WERI-Rb-1 (cell line): ENCODE data around the gene SUN3.
"Not testable (repeated sequence)": the region's sequence is repeated elsewhere in the genome, so short reads cannot be mapped to it uniquely, and the experiment has no call there.

Experiments
- DNase-seq: peaks from one replicate; pipeline ENCODE4 v3.0.0-alpha.2; 2020
- H3K27ac ChIP-seq: fragments of 250-450 bp; sonication (Bioruptor Pico); 2 replicates; pipeline ENCODE4 v1.5.1; 2020; ENCODE audit warnings: mild to moderate bottlenecking, moderate library complexity
- H3K27me3 ChIP-seq: fragments of 250-450 bp; sonication (Bioruptor Pico); 2 replicates; pipeline ENCODE4 v1.5.1; 2021; ENCODE audit warnings: mild to moderate bottlenecking, low read depth, moderate library complexity; ENCODE audit not compliant: insufficient read depth, severe bottlenecking
- H3K36me3 ChIP-seq: fragments of 250-450 bp; sonication (Bioruptor Pico); 2 replicates; pipeline ENCODE4 v1.5.1; 2020; ENCODE audit warnings: mild to moderate bottlenecking, moderate library complexity
- H3K4me3 ChIP-seq: 2 replicates; pipeline ENCODE4 v1.5.1; 2011; ENCODE audit warnings: low read depth, mild to moderate bottlenecking, control low read depth, low read length
- H3K9me3 ChIP-seq: fragments of 250-450 bp; sonication (Bioruptor Pico); 2 replicates; pipeline ENCODE4 v1.5.1; 2021; ENCODE audit warnings: mild to moderate bottlenecking, moderate library complexity; ENCODE audit not compliant: severe bottlenecking
- CTCF ChIP-seq: IDR thresholded peaks from 2 replicates; pipeline ENCODE4 v1.5.1; 2011; ENCODE audit warnings: low read depth, mild to moderate bottlenecking, control low read depth, inconsistent platforms, low read length

Gene SUN3

GRCh38 chr7:47945261-47946015 is 83.5 kb downstream of the SUN3 start:
- Histone ChIP-seq H3K27me3 (no peaks in the 10 kb centered on the region), H3K27ac (no peak overlapping the region), H3K9me3 (no peaks in the 10 kb centered on the region), H3K4me3 (no peak overlapping the region), H3K36me3 (no peaks in the 10 kb centered on the region)
- TF ChIP-seq CTCF, result no peak; the same call in 1 of the 2 replicates
- DNase-seq, result peak; percentile 59

GRCh38 chr7:47944536-47945260 is 84.2 kb downstream of the SUN3 start:
- Histone ChIP-seq H3K36me3 (no peaks in the 10 kb centered on the region), H3K9me3 (no peaks in the 10 kb centered on the region), H3K27ac (no peak overlapping the region), H3K27me3 (no peaks in the 10 kb centered on the region), H3K4me3 (no peak overlapping the region)
- 0 out of 2 replicates have a peak, but pooled peaks have one; percentile 15 for TF ChIP-seq CTCF
- DNase-seq, result no peak

- no peak for DNase-seq
- no peaks in the 10 kb centered on the region for H3K36me3 ChIP-seq
- no peak for TF ChIP-seq CTCF
Measured at GRCh38 chr7:47943676-47944474, 85.0 kb downstream of the SUN3 start.

GRCh38 chr7:47942651-47943050 is 86.3 kb downstream of the SUN3 start:
- H3K36me3 ChIP-seq, H3K4me3 ChIP-seq, H3K27me3 ChIP-seq, H3K27ac ChIP-seq, H3K9me3 ChIP-seq, DNase-seq: not testable (repeated sequence)

More at GRCh38 chr7:47943676-47944474, 85.0 kb downstream of the SUN3 start:
- H3K27ac ChIP-seq, result no peak overlapping the region
- no peaks in the 10 kb centered on the region for H3K27me3 ChIP-seq
- no peaks in the 10 kb centered on the region for H3K9me3 ChIP-seq
- H3K4me3 ChIP-seq, result no peak overlapping the region

GRCh38 chr7:47942132-47942531 is 86.8 kb downstream of the SUN3 start:
- H3K27me3 ChIP-seq, result no peaks in the 10 kb centered on the region
- no peaks in the 10 kb centered on the region for H3K36me3 ChIP-seq
- no peak overlapping the region for H3K27ac ChIP-seq
- no peaks in the 10 kb centered on the region for H3K9me3 ChIP-seq
- no peak overlapping the region for H3K4me3 ChIP-seq
- no peak for TF ChIP-seq CTCF
- DNase-seq, result no peak
